ENCODE measurements around the gene PCK2. TPM values are rescaled to one million over a fixed set of nuclear protein-coding genes. Genes with fewer than 3 reads are reported as not detected.
A peak's percentile ranks its signal among the peaks of the same experiment; 100 is the strongest.

Gene PCK2
- total RNA-seq, 1 donor from 2014 or later: 22.2 TPM

DNA sequence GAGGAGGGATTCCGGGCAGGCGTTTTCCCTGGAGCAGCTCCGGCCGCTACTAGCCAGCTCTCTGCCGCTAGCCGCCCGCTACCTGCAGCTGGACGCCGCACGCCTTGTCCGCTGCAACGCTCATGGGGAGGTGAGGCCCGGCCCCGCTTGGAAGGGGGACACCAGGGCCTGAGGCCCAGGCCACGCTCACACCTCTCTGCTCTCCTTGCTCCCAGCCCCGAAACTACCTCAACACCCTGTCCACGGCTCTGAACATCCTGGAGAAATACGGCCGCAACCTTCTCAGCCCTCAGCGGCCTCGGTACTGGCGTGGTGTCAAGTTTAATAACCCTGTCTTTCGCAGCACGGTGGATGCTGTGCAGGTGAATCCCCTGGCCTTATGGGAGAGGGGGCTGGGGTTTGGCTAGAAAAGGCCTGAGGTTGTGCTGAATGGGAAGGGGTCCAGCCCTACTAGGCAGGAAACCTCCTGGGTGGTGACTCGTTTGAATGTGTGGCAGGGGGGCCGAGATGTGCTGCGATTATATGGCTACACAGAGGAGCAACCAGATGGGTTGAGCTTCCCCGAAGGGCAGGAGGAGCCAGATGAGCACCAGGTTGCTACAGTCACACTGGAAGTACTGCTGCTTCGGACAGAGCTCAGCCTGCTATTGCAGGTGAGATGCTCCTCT is 53.8 kb downstream of the PCK2 start:
- H3K27me3 Mint-ChIP-seq (ENCODE audit: low read depth): no peaks in the 10 kb centered on the region
- H3K36me3 Mint-ChIP-seq: peaks cover 21% of the 10 kb centered on the region
- H3K4me1 Mint-ChIP-seq: peaks cover 30% of the 10 kb centered on the region
- TF ChIP-seq, protein P1, sequence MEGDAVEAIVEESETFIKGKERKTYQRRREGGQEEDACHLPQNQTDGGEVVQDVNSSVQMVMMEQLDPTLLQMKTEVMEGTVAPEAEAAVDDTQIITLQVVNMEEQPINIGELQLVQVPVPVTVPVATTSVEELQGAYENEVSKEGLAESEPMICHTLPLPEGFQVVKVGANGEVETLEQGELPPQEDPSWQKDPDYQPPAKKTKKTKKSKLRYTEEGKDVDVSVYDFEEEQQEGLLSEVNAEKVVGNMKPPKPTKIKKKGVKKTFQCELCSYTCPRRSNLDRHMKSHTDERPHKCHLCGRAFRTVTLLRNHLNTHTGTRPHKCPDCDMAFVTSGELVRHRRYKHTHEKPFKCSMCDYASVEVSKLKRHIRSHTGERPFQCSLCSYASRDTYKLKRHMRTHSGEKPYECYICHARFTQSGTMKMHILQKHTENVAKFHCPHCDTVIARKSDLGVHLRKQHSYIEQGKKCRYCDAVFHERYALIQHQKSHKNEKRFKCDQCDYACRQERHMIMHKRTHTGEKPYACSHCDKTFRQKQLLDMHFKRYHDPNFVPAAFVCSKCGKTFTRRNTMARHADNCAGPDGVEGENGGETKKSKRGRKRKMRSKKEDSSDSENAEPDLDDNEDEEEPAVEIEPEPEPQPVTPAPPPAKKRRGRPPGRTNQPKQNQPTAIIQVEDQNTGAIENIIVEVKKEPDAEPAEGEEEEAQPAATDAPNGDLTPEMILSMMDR (IDR thresholded peaks at IDR 0.05; ENCODE audit: unreplicated experiment): no peak
- no peak for DNase-seq (ENCODE audit: low spot score in 2 of 2, unreplicated experiment in 2 of 2)
- peak overlapping the region; percentile 99 for H3K4me3 Mint-ChIP-seq
- peak overlapping the region; percentile 77 for H3K27ac Mint-ChIP-seq
- no peaks in the 10 kb centered on the region for H3K9me3 Mint-ChIP-seq

- TF ChIP-seq, protein P1 (IDR thresholded peaks at IDR 0.05; ENCODE audit: unreplicated experiment): no peak
- no peak for DNase-seq (ENCODE audit: low spot score in 2 of 2, unreplicated experiment in 2 of 2)
- Mint-ChIP-seq H3K4me3 (peak overlapping the region; percentile 99), H3K27ac (no peak overlapping the region), H3K9me3 (no peaks in the 10 kb centered on the region), H3K36me3 (peaks cover 22% of the 10 kb centered on the region), H3K27me3 (ENCODE audit: low read depth) (no peaks in the 10 kb centered on the region), H3K4me1 (peaks cover 27% of the 10 kb centered on the region)
Observed at GRCh38 chr14:24149302-24149969, 55.3 kb downstream of the PCK2 start.

- TF ChIP-seq, protein P1 (IDR thresholded peaks at IDR 0.05; ENCODE audit: unreplicated experiment): no peak
- H3K27me3 Mint-ChIP-seq (ENCODE audit: low read depth): no peaks in the 10 kb centered on the region
- peaks cover 27% of the 10 kb centered on the region for H3K4me1 Mint-ChIP-seq
- H3K27ac Mint-ChIP-seq: no peak overlapping the region
- H3K9me3 Mint-ChIP-seq: no peaks in the 10 kb centered on the region
- H3K36me3 Mint-ChIP-seq: peaks cover 27% of the 10 kb centered on the region
- no peak for DNase-seq (ENCODE audit: low spot score in 2 of 2, unreplicated experiment in 2 of 2)
- H3K4me3 Mint-ChIP-seq: no peak overlapping the region
Observed at GRCh38 chr14:24150061-24150460, 56.0 kb downstream of the PCK2 start.

DNA sequence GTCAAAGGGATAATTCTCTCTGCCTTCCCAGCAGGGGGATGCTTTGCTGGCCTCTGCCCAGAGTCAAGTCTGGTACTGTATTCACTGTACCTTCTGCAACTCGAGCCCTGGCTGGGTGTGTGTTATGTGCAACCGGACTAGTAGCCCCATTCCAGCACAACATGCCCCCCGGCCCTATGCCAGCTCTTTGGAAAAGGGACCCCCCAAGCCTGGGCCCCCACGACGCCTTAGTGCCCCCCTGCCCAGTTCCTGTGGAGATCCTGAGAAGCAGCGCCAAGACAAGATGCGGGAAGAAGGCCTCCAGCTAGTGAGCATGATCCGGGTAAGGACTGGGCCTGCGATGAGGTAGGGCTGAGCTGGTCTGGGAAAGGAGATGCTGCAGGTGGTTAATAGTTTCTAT is 56.5 kb downstream of the PCK2 start:
- Mint-ChIP-seq H3K27me3 (ENCODE audit: low read depth) (no peaks in the 10 kb centered on the region), H3K36me3 (peaks cover 28% of the 10 kb centered on the region), H3K4me1 (peaks cover 22% of the 10 kb centered on the region), H3K27ac (no peak overlapping the region), H3K9me3 (no peaks in the 10 kb centered on the region), H3K4me3 (no peak overlapping the region)
- TF ChIP-seq, protein P1 (IDR thresholded peaks at IDR 0.05; ENCODE audit: unreplicated experiment): no peak
- DNase-seq (ENCODE audit: low spot score in 2 of 2, unreplicated experiment in 2 of 2): no peak

DNA sequence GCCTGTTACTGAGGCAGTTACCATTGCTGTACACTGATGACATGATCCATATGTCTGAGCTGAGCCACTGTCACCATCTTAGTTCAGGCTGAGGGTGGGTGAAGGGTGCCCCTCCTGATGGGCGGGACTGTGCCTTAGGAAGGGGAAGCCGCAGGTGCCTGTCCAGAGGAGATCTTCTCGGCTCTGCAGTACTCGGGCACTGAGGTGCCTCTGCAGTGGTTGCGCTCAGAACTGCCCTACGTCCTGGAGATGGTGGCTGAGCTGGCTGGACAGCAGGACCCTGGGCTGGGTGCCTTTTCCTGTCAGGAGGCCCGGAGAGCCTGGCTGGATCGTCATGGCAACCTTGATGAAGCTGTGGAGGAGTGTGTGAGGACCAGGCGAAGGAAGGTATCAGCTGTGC is 56.9 kb downstream of the PCK2 start:
- peaks cover 33% of the 10 kb centered on the region for H3K36me3 Mint-ChIP-seq
- DNase-seq (ENCODE audit: low spot score in 2 of 2, unreplicated experiment in 2 of 2): no peak

More for the DNA sequence above, 56.9 kb downstream of the PCK2 start:
- no peaks in the 10 kb centered on the region for H3K9me3 Mint-ChIP-seq
- H3K4me1 Mint-ChIP-seq: peaks cover 18% of the 10 kb centered on the region
- H3K4me3 Mint-ChIP-seq: no peak overlapping the region
- no peaks in the 10 kb centered on the region for H3K27me3 Mint-ChIP-seq (ENCODE audit: low read depth)
- TF ChIP-seq, protein P1 (IDR thresholded peaks at IDR 0.05; ENCODE audit: unreplicated experiment): no peak
- H3K27ac Mint-ChIP-seq: no peak overlapping the region

All from mesothelial cell of epicardium (in vitro differentiated cells).